H9 (cell line): Measurements from ENCODE around the gene FCHSD2. TPM values are rescaled to one million over a fixed set of nuclear protein-coding genes. Genes with fewer than 3 reads are reported as not detected.

Source experiments
- DNase-seq: peaks from one replicate; pipeline ENCODE4 v3.0.0-alpha.2; 2017
- H2AFZ ChIP-seq: one replicate; pipeline ENCODE4 v1.6.1; 2013; ENCODE audit warnings: mild to moderate bottlenecking, low read length, control low read depth, moderate library complexity
- H2AK5ac ChIP-seq: 2 replicates; pipeline ENCODE4 v1.6.1; 2013; ENCODE audit warnings: low read length, control low read depth, mixed read lengths; ENCODE audit not compliant: insufficient read length
- H2BK120ac ChIP-seq: one replicate; pipeline ENCODE4 v1.6.1; 2013; ENCODE audit warnings: low read depth, mild to moderate bottlenecking, low read length, control low read depth, inconsistent platforms; ENCODE audit not compliant: poor library complexity, severe bottlenecking
- H2BK12ac ChIP-seq: 2 replicates; pipeline ENCODE4 v1.6.1; 2013; ENCODE audit warnings: low read length, control low read depth, mixed read lengths, low read depth; ENCODE audit not compliant: insufficient read length
- H2BK15ac ChIP-seq: 2 replicates; pipeline ENCODE4 v1.6.1; 2013; ENCODE audit warnings: low read depth, low read length, control low read depth
- H2BK20ac ChIP-seq: one replicate; pipeline ENCODE4 v1.6.1; 2013; ENCODE audit warnings: low read depth, mild to moderate bottlenecking, low read length, control low read depth, inconsistent platforms; ENCODE audit not compliant: poor library complexity, severe bottlenecking
- H2BK5ac ChIP-seq: 2 replicates; pipeline ENCODE4 v1.6.1; 2013; ENCODE audit warnings: low read length, control low read depth, mixed read lengths; ENCODE audit not compliant: insufficient read length
- H3K14ac ChIP-seq: 2 replicates; pipeline ENCODE4 v1.6.1; 2013; ENCODE audit warnings: low read length, control low read depth; ENCODE audit not compliant: insufficient read depth
- H3K18ac ChIP-seq: 2 replicates; pipeline ENCODE4 v1.6.1; 2013; ENCODE audit warnings: low read depth, mild to moderate bottlenecking, mixed read lengths, low read length, control low read depth; ENCODE audit not compliant: insufficient read length
- H3K23ac ChIP-seq: 2 replicates; pipeline ENCODE4 v1.6.1; 2013; ENCODE audit warnings: low read length, control low read depth, mixed read lengths, low read depth; ENCODE audit not compliant: insufficient read length
- H3K23me2 ChIP-seq: 2 replicates; pipeline ENCODE4 v1.6.1; 2013; ENCODE audit warnings: low read depth, mild to moderate bottlenecking, mixed read lengths, low read length, control low read depth; ENCODE audit not compliant: insufficient read length, poor library complexity, severe bottlenecking
- H3K27ac ChIP-seq: 2 replicates; pipeline ENCODE4 v1.5.1; 2013; ENCODE audit warnings: low read length, control low read depth, mixed read lengths, low read depth; ENCODE audit not compliant: insufficient read length
- H3K27me3 ChIP-seq: 2 replicates; pipeline ENCODE4 v1.6.1; 2013; ENCODE audit warnings: low read length, control low read depth, inconsistent platforms; ENCODE audit not compliant: insufficient read depth
- H3K4ac ChIP-seq: 2 replicates; pipeline ENCODE4 v1.6.1; 2013; ENCODE audit warnings: low read depth, mild to moderate bottlenecking, control low read depth, inconsistent platforms, low read length, moderate library complexity
- H3K4me1 ChIP-seq: 2 replicates; pipeline ENCODE4 v1.6.1; 2013; ENCODE audit warnings: low read length, control low read depth, inconsistent platforms; ENCODE audit not compliant: insufficient read depth
- H3K4me2 ChIP-seq: 2 replicates; pipeline ENCODE4 v1.6.1; 2013; ENCODE audit warnings: low read length, control low read depth, mixed read lengths; ENCODE audit not compliant: insufficient read length, insufficient read depth
- H3K56ac ChIP-seq: 2 replicates; pipeline ENCODE4 v1.6.1; 2013; ENCODE audit warnings: low read depth, mild to moderate bottlenecking, mixed read lengths, low read length, control low read depth; ENCODE audit not compliant: insufficient read length
- H3K79me1 ChIP-seq: 2 replicates; pipeline ENCODE4 v1.6.1; 2013; ENCODE audit warnings: low read depth, mild to moderate bottlenecking, moderate library complexity, low read length, control low read depth, inconsistent platforms; ENCODE audit not compliant: insufficient read depth, poor library complexity, severe bottlenecking
- H3K79me2 ChIP-seq: 2 replicates; pipeline ENCODE4 v1.6.1; 2013; ENCODE audit warnings: low read length, control low read depth, inconsistent platforms; ENCODE audit not compliant: insufficient read depth
- H3K9ac ChIP-seq: 2 replicates; pipeline ENCODE4 v1.6.1; 2013; ENCODE audit warnings: low read length, control low read depth, mixed read lengths; ENCODE audit not compliant: insufficient read length; ENCODE audit errors: extremely low read depth
- H3K9me3 ChIP-seq: one replicate; pipeline ENCODE4 v1.6.1; 2013; ENCODE audit warnings: low read depth, low read length, inconsistent platforms; ENCODE audit not compliant: control insufficient read depth
- H3T11ph ChIP-seq: one replicate; pipeline ENCODE4 v1.6.1; 2013; ENCODE audit warnings: mild to moderate bottlenecking, low read length, control low read depth, inconsistent platforms
- H4K20me1 ChIP-seq: one replicate; pipeline ENCODE4 v1.6.1; 2013; ENCODE audit not compliant: control insufficient read depth, insufficient read length, insufficient read depth
- H4K5ac ChIP-seq: 2 replicates; pipeline ENCODE4 v1.6.1; 2013; ENCODE audit warnings: low read depth, mild to moderate bottlenecking, mixed read lengths, low read length, control low read depth; ENCODE audit not compliant: insufficient read length
- H4K8ac ChIP-seq: replicated peaks from 2 replicates; pipeline ENCODE4 v1.6.1; 2013; ENCODE audit warnings: low read length, control low read depth, mixed read lengths, low read depth; ENCODE audit not compliant: insufficient read length
- H4K91ac ChIP-seq: 2 replicates; pipeline ENCODE4 v1.6.1; 2013; ENCODE audit warnings: low read depth, mild to moderate bottlenecking, moderate library complexity, mixed read lengths, low read length, control low read depth; ENCODE audit not compliant: insufficient read length
- H3K27ac Mint-ChIP-seq, 3 experiments: 2 replicates in 2 of 3; 3 replicates in 1 of 3; pipeline ENCODE4 v1.8.0; 2020 to 2021; ENCODE audit warnings: mixed read lengths in 3 of 3, mild to moderate bottlenecking in 1 of 3, moderate library complexity in 1 of 3
- H3K27me3 Mint-ChIP-seq: 2 replicates; pipeline ENCODE4 v1.8.0; 2021; ENCODE audit warnings: low read depth, mild to moderate bottlenecking, moderate library complexity, mixed read lengths
- H3K36me3 Mint-ChIP-seq, 3 experiments: 2 replicates in 2 of 3; 3 replicates in 1 of 3; pipeline ENCODE4 v1.8.0; 2020 to 2021; ENCODE audit warnings: low read depth in 3 of 3, mixed read lengths in 3 of 3; ENCODE audit not compliant: insufficient read depth in 1 of 3
- H3K4me1 Mint-ChIP-seq, 2 experiments: 2 replicates each; pipeline ENCODE4 v1.8.0; 2020; ENCODE audit warnings: mixed read lengths in 2 of 2
- H3K4me3 Mint-ChIP-seq, 2 experiments: 2 replicates in 1 of 2; 3 replicates in 1 of 2; pipeline ENCODE4 v1.8.0; 2020 to 2021; ENCODE audit warnings: mild to moderate bottlenecking in 2 of 2, mixed read lengths in 2 of 2, moderate library complexity in 1 of 2
- H3K9me3 Mint-ChIP-seq, 2 experiments: 2 replicates in 1 of 2; 3 replicates in 1 of 2; pipeline ENCODE4 v1.8.0; 2020; ENCODE audit warnings: mild to moderate bottlenecking in 2 of 2, mixed read lengths in 2 of 2, moderate library complexity in 1 of 2
- CTCF ChIP-seq: fragments of 200-600 bp; sonication (generic); conservative IDR thresholded peaks from 3 replicates; pipeline ENCODE4 v1.8.0; 2021; ENCODE audit warnings: antibody characterized with exemption, mild to moderate bottlenecking
- WGBS: extraction: QIAGEN DNeasy Blood & Tissue Kit; methylation state at CpG from one replicate; pipeline ENCODE4 v1.1.7; 2013; ENCODE audit warnings: missing lambda C conversion rate, low lambda C conversion rate, mixed read lengths; ENCODE audit not compliant: insufficient read length; ENCODE audit errors: extremely low coverage; 5-methylcytosine and 5-hydroxymethylcytosine counted together
- total RNA-seq: library from RNA; stranded (reverse); gene quantifications from 2 replicates; pipeline ENCODE4 v1.2.1, GENCODE V29; 2021

FCHSD2 gene
- total RNA-seq, 1 experiment from 2014 or later, result 17.8 TPM

GRCh38 chr11:72829178-72829577, 312.9 kb downstream of the FCHSD2 start:
- H3K4me1 ChIP-seq, result no peaks in the 10 kb centered on the region
- H2BK120ac ChIP-seq, result no peak overlapping the region
- H3K9me3 ChIP-seq, result no peaks in the 10 kb centered on the region
- no peak overlapping the region for H2AFZ ChIP-seq
- no peak for TF ChIP-seq CTCF
- H4K20me1 ChIP-seq, result no peaks in the 10 kb centered on the region
- H3K79me2 ChIP-seq, result no peaks in the 10 kb centered on the region
- DNase-seq, result no peak
- H2AK5ac ChIP-seq, result no peak overlapping the region
- H2BK12ac ChIP-seq, result no peak overlapping the region
- no peak overlapping the region for H4K8ac ChIP-seq
- H3K9me3 Mint-ChIP-seq, result no peaks in the 10 kb centered on the region
- peaks cover 0 to 2% (median 0%) of the 10 kb centered on the region in 3 experiments; a peak in 2 of 7 replicates for H3K36me3 Mint-ChIP-seq
- peaks cover 6% of the 10 kb centered on the region for H3K27me3 Mint-ChIP-seq
- H3T11ph ChIP-seq, result no peak overlapping the region
- no peak overlapping the region for H3K18ac ChIP-seq
- no peak overlapping the region for H2BK15ac ChIP-seq
- H3K4me2 ChIP-seq, result no peak overlapping the region
- no peak overlapping the region for H4K5ac ChIP-seq
- H3K27ac Mint-ChIP-seq, result no peak overlapping the region
- no peak overlapping the region for H2BK5ac ChIP-seq
- no peak overlapping the region for H3K27ac ChIP-seq
- no peak overlapping the region for H3K14ac ChIP-seq
- peaks cover 9 to 12% of the 10 kb centered on the region in 2 experiments for H3K4me1 Mint-ChIP-seq
- no peak overlapping the region for H2BK20ac ChIP-seq
- no peaks in the 10 kb centered on the region for H3K23me2 ChIP-seq
- H3K27me3 ChIP-seq, result no peaks in the 10 kb centered on the region
- H3K79me1 ChIP-seq, result no peaks in the 10 kb centered on the region
- H3K4me3 Mint-ChIP-seq, result no peak overlapping the region
- no CpG with 5 or more reads among the region's 13 CpGs for WGBS
- no peak overlapping the region for H4K91ac ChIP-seq
- no peak overlapping the region for H3K9ac ChIP-seq
- no peak overlapping the region for H3K4ac ChIP-seq
- H3K23ac ChIP-seq, result no peak overlapping the region
- H3K56ac ChIP-seq, result no peak overlapping the region
